ENCODE results near the gene KCTD1. TPM values are rescaled to one million over a fixed set of nuclear protein-coding genes. Genes with fewer than 3 reads are reported as not detected.

The KCTD1 gene
- total and polyA plus RNA-seq, 2 donors (not counting 1 experiment from before 2014, with no cell fraction given) = 2.3 to 5.0 TPM

GRCh38 chr18:26405190-26405801 lies 143.1 kb downstream of the KCTD1 start:
- WGBS (ENCODE audit: insufficient coverage) = 64% methylated on average over 5 of the region's 5 CpGs
- Histone ChIP-seq H3K79me2 (ENCODE audit: control insufficient read depth, insufficient read depth, low read length) (no peaks in the 10 kb centered on the region), H3K9ac (ENCODE audit: low read length) (no peak overlapping the region), H4K20me1 (ENCODE audit: control insufficient read depth, insufficient read depth, low read length, poor library complexity, severe bottlenecking) (no peaks in the 10 kb centered on the region), H3K9me3 (ENCODE audit: control extremely low read depth in 1 of 3, control insufficient read depth in 2 of 3, insufficient read depth in 1 of 3, low read length in 2 of 3) (no peaks in the 10 kb centered on the region), H3K27me3 (replicated peaks in 1 of 4; ENCODE audit: control extremely low read depth in 1 of 4, control insufficient read depth in 3 of 4, insufficient read depth in 4 of 4, low read length in 3 of 4) (no peaks in the 10 kb centered on the region), H3K4me2 (replicated peaks; ENCODE audit: low read depth, low read length, poor library complexity, severe bottlenecking) (no peak overlapping the region), H3K36me3 (replicated peaks in 1 of 2; ENCODE audit: control extremely low read depth in 1 of 2, control insufficient read depth in 1 of 2, extremely low read depth in 1 of 2, insufficient read depth in 2 of 2, low read length in 1 of 2) (no peaks in the 10 kb centered on the region), H3K4me1 (ENCODE audit: control insufficient read depth in 2 of 2, insufficient read depth in 2 of 2, low read length in 2 of 2) (no peaks in the 10 kb centered on the region), H3K27ac (ENCODE audit: low read length in 2 of 2) (no peak overlapping the region), H3K4me3 (ENCODE audit: control extremely low read depth in 1 of 5, extremely low read depth in 1 of 5, insufficient read depth in 1 of 5, low read depth in 2 of 5, low read length in 4 of 5) (no peak overlapping the region), H2AFZ (ENCODE audit: insufficient read depth, low read depth, low read length, poor library complexity, severe bottlenecking) (no peak overlapping the region)
- H3K27ac Mint-ChIP-seq = no peak overlapping the region
- TF ChIP-seq EZH2 (IDR thresholded peaks at IDR 0.05; ENCODE audit: borderline replicate concordance, insufficient read depth, low read depth, low read length, poor library complexity, severe bottlenecking) (no peak), CTCF (IDR thresholded peaks at IDR 0.05) (no peak)
- peaks cover 4% of the 10 kb centered on the region for H3K4me1 Mint-ChIP-seq
- POLR2A ChIA-PET = no interaction called here
- CTCF ChIA-PET = interaction anchor here (1.4 kb wide), 1 partner anchor 21 kb away, joined by 3 read pairs; no protein-coding TSS in a partner anchor
- no peak overlapping the region for H3K4me3 Mint-ChIP-seq
- no peak for ATAC-seq (ENCODE audit: low read depth)
- intact Hi-C loops (cut with micrococcal nuclease) = no loop called here
- DNase-seq = no peak
- no peaks in the 10 kb centered on the region for H3K9me3 Mint-ChIP-seq (ENCODE audit: insufficient read depth)
- no peaks in the 10 kb centered on the region for H3K27me3 Mint-ChIP-seq

Small RNA genes within 50 kb of the gene (small RNA-seq; reads per million reads assigned to genes)
- not detected for gene MIR8057 (ENCODE audit: insufficient read length, low read depth, low replicate concordance)

Measured in B cell (primary cell).